OCI-LY3 (cell line): ENCODE data around the gene GLDN.

Experiments used
- H2AFZ ChIP-seq: fragments of 200-600, 300-600 bp; shearing (Covaris generic); 2 replicates; pipeline ENCODE4 v1.6.0; 2014; ENCODE audit warnings: antibody characterized with exemption, low read depth, low read length
- H3K27ac ChIP-seq: fragments of 200-600, 300-600 bp; sonication (generic); 2 replicates; pipeline ENCODE4 v1.5.1; 2014; ENCODE audit warnings: mild to moderate bottlenecking, low read length, moderate library complexity, mixed read lengths
- H3K27me3 ChIP-seq: fragments of 200-600, 300-600 bp; sonication (generic); 2 replicates; pipeline ENCODE4 v1.6.1; 2014; ENCODE audit warnings: low read depth, low read length, mixed read lengths
- H3K36me3 ChIP-seq: fragments of 200-600, 300-600 bp; sonication (generic); replicated peaks from 2 replicates; pipeline ENCODE3; 2014; ENCODE audit warnings: low read depth, low read length, mixed read lengths
- H3K4me1 ChIP-seq: fragments of 300-600, 200-600 bp; sonication (generic); 2 replicates; pipeline ENCODE4 v1.6.1; 2014; ENCODE audit warnings: low read length, mixed read lengths
- H3K4me2 ChIP-seq: fragments of 200-600, 300-600 bp; sonication (generic); 2 replicates; pipeline ENCODE4 v1.6.1; 2014; ENCODE audit warnings: low read length, mixed read lengths
- H3K4me3 ChIP-seq: fragments of 300-600, 200-600 bp; sonication (generic); 2 replicates; pipeline ENCODE4 v1.5.1; 2014; ENCODE audit warnings: antibody characterized with exemption, mild to moderate bottlenecking, low read length, moderate library complexity
- H3K79me2 ChIP-seq: fragments of 300-600, 200-600 bp; shearing (Covaris generic); 2 replicates; pipeline ENCODE4 v1.6.1; 2014; ENCODE audit warnings: mild to moderate bottlenecking, low read length, mixed read lengths
- H3K9ac ChIP-seq: fragments of 300-600, 200-600 bp; shearing (Covaris generic); 2 replicates; pipeline ENCODE4 v1.6.0; 2014; ENCODE audit warnings: mild to moderate bottlenecking, low read length, moderate library complexity
- H3K9me3 ChIP-seq: fragments of 200-600, 300-600 bp; shearing (Covaris generic); 2 replicates; pipeline ENCODE4 v1.6.1; 2014; ENCODE audit warnings: low read length, mixed read lengths; ENCODE audit not compliant: insufficient read depth
- H4K20me1 ChIP-seq: fragments of 200-600, 300-600 bp; sonication (generic); 2 replicates; pipeline ENCODE4 v1.6.1; 2016; ENCODE audit warnings: low read length, mixed read lengths; ENCODE audit not compliant: insufficient read depth
- CTCF ChIP-seq: fragments of 200-600, 300-600 bp; sonication (generic); IDR thresholded peaks from 2 replicates; pipeline ENCODE4 v1.5.1; 2014; ENCODE audit warnings: antibody characterized with exemption, low read length, low read depth
- EZH2phosphoT487 ChIP-seq: fragments of 200-600 bp; shearing (Covaris generic); IDR thresholded peaks from 2 replicates; pipeline ENCODE4 v1.6.1; 2018; ENCODE audit warnings: antibody characterized with exemption, mixed run types, low read depth

Gene GLDN

GRCh38 chr15:51314391-51315337 lies 26.8 kb upstream of the GLDN start:
- no peaks in the 10 kb centered on the region for H3K4me1 ChIP-seq
- H3K36me3 ChIP-seq: no peaks in the 10 kb centered on the region
- no peaks in the 10 kb centered on the region for H4K20me1 ChIP-seq
- no peak overlapping the region for H3K4me2 ChIP-seq
- no peaks in the 10 kb centered on the region for H3K9me3 ChIP-seq
- no peak overlapping the region for H3K9ac ChIP-seq
- no peak overlapping the region for H3K4me3 ChIP-seq
- H3K27me3 ChIP-seq: no peaks in the 10 kb centered on the region
- H2AFZ ChIP-seq: no peak overlapping the region
- no peak overlapping the region for H3K27ac ChIP-seq
- H3K79me2 ChIP-seq: no peaks in the 10 kb centered on the region
- no peak for TF ChIP-seq CTCF
- TF ChIP-seq EZH2phosphoT487: no peak

- no peaks in the 10 kb centered on the region for H3K36me3 ChIP-seq
- H3K79me2 ChIP-seq: no peaks in the 10 kb centered on the region
- no peak overlapping the region for H3K9ac ChIP-seq
- H3K9me3 ChIP-seq: no peaks in the 10 kb centered on the region
- H3K27me3 ChIP-seq: no peaks in the 10 kb centered on the region
- no peak overlapping the region for H3K4me2 ChIP-seq
- H3K4me1 ChIP-seq: no peaks in the 10 kb centered on the region
- H4K20me1 ChIP-seq: no peaks in the 10 kb centered on the region
- no peak overlapping the region for H3K27ac ChIP-seq
- H3K4me3 ChIP-seq: no peak overlapping the region
- TF ChIP-seq EZH2phosphoT487 (no peak), CTCF (no peak)
- H2AFZ ChIP-seq: no peak overlapping the region
Measured at GRCh38 chr15:51315726-51316125, 25.7 kb upstream of the GLDN start.

GRCh38 chr15:51316636-51317035 lies 24.8 kb upstream of the GLDN start:
- no peaks in the 10 kb centered on the region for H3K36me3 ChIP-seq
- no peak overlapping the region for H3K9ac ChIP-seq

More at GRCh38 chr15:51316636-51317035, 24.8 kb upstream of the GLDN start:
- H3K4me2 ChIP-seq: no peak overlapping the region
- H3K79me2 ChIP-seq: no peaks in the 10 kb centered on the region
- H4K20me1 ChIP-seq: no peaks in the 10 kb centered on the region
- no peaks in the 10 kb centered on the region for H3K27me3 ChIP-seq
- TF ChIP-seq EZH2phosphoT487 (no peak), CTCF (no peak)
- H2AFZ ChIP-seq: no peak overlapping the region
- no peak overlapping the region for H3K4me3 ChIP-seq
- H3K9me3 ChIP-seq: no peaks in the 10 kb centered on the region
- no peaks in the 10 kb centered on the region for H3K4me1 ChIP-seq
- H3K27ac ChIP-seq: no peak overlapping the region
